ENCODE data around the gene HOXD13.
A peak's percentile ranks its signal among the peaks of the same experiment; 100 is the strongest.

DNA sequence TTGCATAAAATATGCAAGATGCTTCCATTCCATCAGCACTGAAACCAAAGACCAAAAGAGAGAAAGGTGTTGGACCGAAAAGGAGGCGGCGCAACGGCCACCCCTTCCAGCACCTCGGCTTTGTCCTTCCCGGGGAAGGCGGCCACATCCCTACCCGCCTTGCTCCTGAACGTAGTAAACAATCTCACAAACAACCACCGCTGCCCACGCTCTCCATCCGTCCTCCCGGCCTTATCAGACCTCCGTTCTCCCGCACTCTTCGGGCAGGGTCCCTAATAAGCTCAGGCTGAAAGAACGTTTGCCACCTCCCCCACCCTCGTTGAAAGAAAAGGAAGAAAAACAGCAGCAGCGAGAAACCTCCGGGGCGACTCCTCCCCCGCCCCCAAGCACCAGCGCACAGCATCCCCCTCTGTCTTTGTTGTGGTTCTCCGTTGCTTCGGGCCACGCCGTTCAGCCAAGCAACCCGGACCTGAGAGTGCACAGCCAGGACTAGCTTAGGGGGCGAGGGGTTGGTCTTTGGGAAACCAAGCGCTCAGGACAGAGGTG lies 13.2 kb upstream of the HOXD13 start:
- TF ChIP-seq EZH2 (IDR thresholded peaks at IDR 0.05; ENCODE audit: borderline replicate concordance, low read depth, low read length, severe bottlenecking), result peak; percentile 62
- TF ChIP-seq, protein P1, sequence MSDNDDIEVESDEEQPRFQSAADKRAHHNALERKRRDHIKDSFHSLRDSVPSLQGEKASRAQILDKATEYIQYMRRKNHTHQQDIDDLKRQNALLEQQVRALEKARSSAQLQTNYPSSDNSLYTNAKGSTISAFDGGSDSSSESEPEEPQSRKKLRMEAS (IDR thresholded peaks at IDR 0.05; ENCODE audit: insufficient read depth, insufficient read length), result no peak
- no peak for TF ChIP-seq POLR2A (IDR thresholded peaks at IDR 0.05; ENCODE audit: low read depth, low read length)
- TF ChIP-seq, protein P2, sequence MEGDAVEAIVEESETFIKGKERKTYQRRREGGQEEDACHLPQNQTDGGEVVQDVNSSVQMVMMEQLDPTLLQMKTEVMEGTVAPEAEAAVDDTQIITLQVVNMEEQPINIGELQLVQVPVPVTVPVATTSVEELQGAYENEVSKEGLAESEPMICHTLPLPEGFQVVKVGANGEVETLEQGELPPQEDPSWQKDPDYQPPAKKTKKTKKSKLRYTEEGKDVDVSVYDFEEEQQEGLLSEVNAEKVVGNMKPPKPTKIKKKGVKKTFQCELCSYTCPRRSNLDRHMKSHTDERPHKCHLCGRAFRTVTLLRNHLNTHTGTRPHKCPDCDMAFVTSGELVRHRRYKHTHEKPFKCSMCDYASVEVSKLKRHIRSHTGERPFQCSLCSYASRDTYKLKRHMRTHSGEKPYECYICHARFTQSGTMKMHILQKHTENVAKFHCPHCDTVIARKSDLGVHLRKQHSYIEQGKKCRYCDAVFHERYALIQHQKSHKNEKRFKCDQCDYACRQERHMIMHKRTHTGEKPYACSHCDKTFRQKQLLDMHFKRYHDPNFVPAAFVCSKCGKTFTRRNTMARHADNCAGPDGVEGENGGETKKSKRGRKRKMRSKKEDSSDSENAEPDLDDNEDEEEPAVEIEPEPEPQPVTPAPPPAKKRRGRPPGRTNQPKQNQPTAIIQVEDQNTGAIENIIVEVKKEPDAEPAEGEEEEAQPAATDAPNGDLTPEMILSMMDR (IDR thresholded peaks at IDR 0.05; ENCODE audit: extremely low read depth in 1 of 2, insufficient read depth in 1 of 2, low read depth in 1 of 2, low read length in 2 of 2), result no peak
